Measurements from ENCODE around the gene NELL1.

GRCh38 chr11:21371044-21371443 lies 701.7 kb downstream of the NELL1 start:
- TF ChIP-seq CTCF (conservative IDR thresholded peaks at IDR 0.05; ENCODE audit: low read depth, low read length), result no peak
- no peak for TF ChIP-seq EZH2phosphoT487 (IDR thresholded peaks at IDR 0.05; ENCODE audit: borderline replicate concordance, low read length)
